Measurements from ENCODE around the gene TSSC4.
A peak's percentile ranks its signal among the peaks of the same experiment; 100 is the strongest.

The TSSC4 gene

GRCh38 chr11:2380396-2380795, 20.2 kb upstream of the TSSC4 start:
- CTCF ChIA-PET, result no interaction called here
- POLR2A ChIA-PET, result no interaction called here
- H3K4me3 ChIP-seq (ENCODE audit: low read depth, low read length), result peak overlapping the region; percentile 79; the same call in 1 of the 2 replicates

GRCh38 chr11:2380807-2381350, 19.7 kb upstream of the TSSC4 start:
- H3K4me3 ChIP-seq (ENCODE audit: low read depth, low read length), result no peak overlapping the region
- no peak for DNase-seq (ENCODE audit: low read depth, low spot score)
- POLR2A ChIA-PET, result no interaction called here
- no peak for TF ChIP-seq CTCF (IDR thresholded peaks at IDR 0.05; ENCODE audit: insufficient read depth, low read length, missing control alignments)
- CTCF ChIA-PET, result interaction anchor here (1.0 to 4.4 kb wide), 2 partner anchors 10 to 39 kb away, joined by 3 to 19 read pairs; no protein-coding TSS in a partner anchor

More at GRCh38 chr11:2380396-2380795, 20.2 kb upstream of the TSSC4 start:
- TF ChIP-seq CTCF (IDR thresholded peaks at IDR 0.05; ENCODE audit: insufficient read depth, low read length, missing control alignments), result no peak
- no peak for DNase-seq (ENCODE audit: low read depth, low spot score)

GRCh38 chr11:2381494-2382128, 18.9 kb upstream of the TSSC4 start:
- no peak overlapping the region for H3K4me3 ChIP-seq (ENCODE audit: low read depth, low read length)
- ChIA-PET CTCF (interaction anchor here (1.0 to 4.4 kb wide), 5 partner anchors 9 to 76 kb away, joined by 3 to 19 read pairs (median 5); partner anchors contain the start of gene TSSC4), POLR2A (interaction anchor here (0.6 kb wide), 1 partner anchor 975 kb away, joined by 4 read pairs; no protein-coding TSS in a partner anchor)
- TF ChIP-seq CTCF (IDR thresholded peaks at IDR 0.05; ENCODE audit: insufficient read depth, low read length, missing control alignments), result no peak
- DNase-seq (ENCODE audit: low read depth, low spot score), result no peak

GRCh38 chr11:2382129-2382517, 18.4 kb upstream of the TSSC4 start:
- no peak overlapping the region for H3K4me3 ChIP-seq (ENCODE audit: low read depth, low read length)
- ChIA-PET POLR2A (no interaction called here), CTCF (interaction anchor here (0.7 to 4.4 kb wide), 6 partner anchors 16 to 77 kb away, joined by 3 to 19 read pairs (median 4); partner anchors contain the start of gene TSSC4)
- no peak for DNase-seq (ENCODE audit: low read depth, low spot score)
- TF ChIP-seq CTCF (IDR thresholded peaks at IDR 0.05; ENCODE audit: insufficient read depth, low read length, missing control alignments), result no peak

GRCh38 chr11:2382936-2383851, 17.4 kb upstream of the TSSC4 start:
- TF ChIP-seq CTCF (IDR thresholded peaks at IDR 0.05; ENCODE audit: insufficient read depth, low read length, missing control alignments), result no peak
- ChIA-PET CTCF (interaction anchor here (0.7 to 4.4 kb wide), 6 partner anchors 15 to 78 kb away, joined by 3 to 19 read pairs (median 4); partner anchors contain the start of gene TSSC4), POLR2A (interaction anchor here (0.9 kb wide), 1 partner anchor 16 kb away, joined by 3 read pairs; no protein-coding TSS in a partner anchor)
- DNase-seq (ENCODE audit: low read depth, low spot score), result no peak
- H3K4me3 ChIP-seq (ENCODE audit: low read depth, low read length), result no peak overlapping the region; the same call in 1 of the 2 replicates
